ENCODE results near the gene DPF3. TPM values are rescaled to one million over a fixed set of nuclear protein-coding genes. Genes with fewer than 3 reads are reported as not detected.

DPF3 gene
- total RNA-seq, 1 experiment from 2014 or later, result 1.9 TPM

DNA sequence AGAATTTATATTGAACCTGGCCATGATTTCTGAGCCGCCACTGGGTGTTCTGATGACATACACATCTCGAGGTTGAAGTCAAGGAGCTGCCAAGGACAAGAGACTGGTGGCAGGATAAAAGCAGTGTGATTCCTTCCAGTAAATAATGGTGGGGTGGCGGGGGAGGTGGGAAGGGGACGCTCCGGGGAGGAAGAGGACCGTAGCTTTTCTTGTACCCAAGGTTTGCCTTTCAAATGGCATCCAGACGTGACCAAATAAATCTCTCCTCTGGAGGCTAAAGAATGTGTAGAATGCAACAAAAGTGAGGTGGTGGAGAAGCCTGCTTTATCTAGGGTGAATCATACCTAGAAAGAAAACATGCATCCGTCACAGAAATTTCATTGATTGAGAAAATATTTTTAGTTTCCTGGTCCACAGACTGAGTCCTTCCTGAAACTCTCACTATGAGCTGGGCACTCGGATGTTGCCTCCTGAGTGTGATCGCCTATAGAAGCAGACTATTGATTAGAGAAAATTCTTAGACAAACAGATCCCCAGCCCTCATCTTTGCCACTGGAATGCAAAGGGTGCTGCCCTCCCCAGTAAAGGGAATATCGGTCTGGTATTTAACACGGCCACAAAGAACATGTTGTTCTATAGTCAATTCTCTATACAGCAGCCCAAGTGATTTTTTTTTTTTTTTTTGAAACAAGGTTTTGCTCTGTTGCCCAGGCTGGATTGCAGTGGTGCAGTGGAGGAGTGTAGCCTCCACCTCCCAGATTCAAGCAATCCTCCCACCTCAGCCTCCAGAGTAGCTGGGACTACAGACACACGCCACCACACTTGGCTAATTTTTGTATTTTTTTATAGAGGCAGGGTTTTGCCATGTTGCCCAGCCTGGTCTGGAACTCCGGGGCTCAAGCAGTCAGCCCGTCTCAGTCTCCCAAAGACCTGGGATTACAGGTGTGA, 112.1 kb downstream of the DPF3 start:
- no peaks in the 10 kb centered on the region for H3K27me3 Mint-ChIP-seq (ENCODE audit: insufficient read depth, unreplicated experiment)
- no peak overlapping the region for H3K27ac Mint-ChIP-seq (ENCODE audit: low read depth, unreplicated experiment)
- no peaks in the 10 kb centered on the region for H3K36me3 Mint-ChIP-seq (ENCODE audit: insufficient read depth, unreplicated experiment)
- H3K4me3 Mint-ChIP-seq (ENCODE audit: unreplicated experiment), result no peak overlapping the region
- intact Hi-C loops (cut with micrococcal nuclease), result no loop called here
- ChIA-PET CTCF (interaction anchor here (0.7 to 1.2 kb wide), 2 partner anchors 21 to 124 kb away, joined by 3 read pairs; no protein-coding TSS in a partner anchor), POLR2A (interaction anchor here (0.6 to 2.0 kb wide), 3 partner anchors 12 to 186 kb away, joined by 3 to 5 read pairs (median 4); no protein-coding TSS in a partner anchor)
- peaks cover 17% of the 10 kb centered on the region for H3K4me1 Mint-ChIP-seq (ENCODE audit: insufficient read depth, unreplicated experiment)
- TF ChIP-seq, protein P1, sequence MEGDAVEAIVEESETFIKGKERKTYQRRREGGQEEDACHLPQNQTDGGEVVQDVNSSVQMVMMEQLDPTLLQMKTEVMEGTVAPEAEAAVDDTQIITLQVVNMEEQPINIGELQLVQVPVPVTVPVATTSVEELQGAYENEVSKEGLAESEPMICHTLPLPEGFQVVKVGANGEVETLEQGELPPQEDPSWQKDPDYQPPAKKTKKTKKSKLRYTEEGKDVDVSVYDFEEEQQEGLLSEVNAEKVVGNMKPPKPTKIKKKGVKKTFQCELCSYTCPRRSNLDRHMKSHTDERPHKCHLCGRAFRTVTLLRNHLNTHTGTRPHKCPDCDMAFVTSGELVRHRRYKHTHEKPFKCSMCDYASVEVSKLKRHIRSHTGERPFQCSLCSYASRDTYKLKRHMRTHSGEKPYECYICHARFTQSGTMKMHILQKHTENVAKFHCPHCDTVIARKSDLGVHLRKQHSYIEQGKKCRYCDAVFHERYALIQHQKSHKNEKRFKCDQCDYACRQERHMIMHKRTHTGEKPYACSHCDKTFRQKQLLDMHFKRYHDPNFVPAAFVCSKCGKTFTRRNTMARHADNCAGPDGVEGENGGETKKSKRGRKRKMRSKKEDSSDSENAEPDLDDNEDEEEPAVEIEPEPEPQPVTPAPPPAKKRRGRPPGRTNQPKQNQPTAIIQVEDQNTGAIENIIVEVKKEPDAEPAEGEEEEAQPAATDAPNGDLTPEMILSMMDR (IDR thresholded peaks at IDR 0.05; ENCODE audit: unreplicated experiment), result no peak
- peaks cover 7% of the 10 kb centered on the region for H3K9me3 Mint-ChIP-seq (ENCODE audit: unreplicated experiment)
- DNase-seq (ENCODE audit: unreplicated experiment), result peak; percentile 16
- no TSS peak for BruUV-seq (replicated peaks)

DNA sequence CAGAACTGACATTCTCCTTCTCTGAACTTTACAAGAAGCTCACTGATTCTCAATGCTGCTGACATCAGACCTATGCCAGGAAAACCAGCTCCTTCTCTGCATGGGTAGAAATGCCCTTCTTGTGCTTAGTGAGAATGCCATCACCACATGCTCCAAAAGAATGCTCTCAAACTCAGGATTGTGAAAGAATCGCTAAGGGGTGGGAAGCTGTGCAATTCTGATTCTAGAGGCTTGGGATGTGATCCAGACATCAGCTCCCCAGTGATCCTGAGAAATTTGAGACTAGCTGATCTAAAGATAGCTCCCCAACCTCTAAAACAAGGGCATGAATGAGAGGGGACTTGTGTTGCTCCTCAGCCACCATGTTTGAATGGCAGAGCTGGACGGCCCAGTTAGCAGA, 113.2 kb downstream of the DPF3 start:
- Mint-ChIP-seq H3K36me3 (ENCODE audit: insufficient read depth, unreplicated experiment) (no peaks in the 10 kb centered on the region), H3K4me1 (ENCODE audit: insufficient read depth, unreplicated experiment) (peaks cover 22% of the 10 kb centered on the region), H3K27me3 (ENCODE audit: insufficient read depth, unreplicated experiment) (no peaks in the 10 kb centered on the region), H3K9me3 (ENCODE audit: unreplicated experiment) (peaks cover 7% of the 10 kb centered on the region), H3K4me3 (ENCODE audit: unreplicated experiment) (no peak overlapping the region), H3K27ac (ENCODE audit: low read depth, unreplicated experiment) (no peak overlapping the region)
- intact Hi-C loops (cut with micrococcal nuclease), result no loop called here
- CTCF ChIA-PET, result interaction anchor here (0.9 to 1.2 kb wide), 2 partner anchors 22 to 98 kb away, joined by 3 to 4 read pairs; no protein-coding TSS in a partner anchor
- no TSS peak for BruUV-seq (replicated peaks)
- POLR2A ChIA-PET, result interaction anchor here (2.0 kb wide), 1 partner anchor 13 kb away, joined by 5 read pairs; no protein-coding TSS in a partner anchor
- DNase-seq (ENCODE audit: unreplicated experiment), result peak; percentile 51
- TF ChIP-seq, protein P1 (IDR thresholded peaks at IDR 0.05; ENCODE audit: unreplicated experiment), result no peak

DNA sequence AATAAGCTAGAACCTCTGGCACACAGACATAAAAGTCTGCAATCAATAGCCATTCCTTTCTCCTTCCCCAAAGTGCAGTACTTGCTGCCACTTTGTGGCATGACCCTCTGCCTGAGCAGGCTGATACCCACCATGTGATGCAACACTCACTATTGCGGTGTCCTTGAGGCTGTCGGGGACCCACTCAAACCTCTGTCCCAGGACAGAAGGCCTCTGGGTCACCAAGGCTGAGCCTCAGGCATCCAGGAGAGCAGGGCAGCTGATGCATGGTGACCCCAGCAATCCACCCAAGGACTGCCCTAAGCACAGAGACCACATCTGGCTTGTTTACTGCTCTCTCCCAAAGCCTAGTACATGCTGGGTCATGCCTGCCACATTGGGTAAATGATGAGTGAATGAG, 114.2 kb downstream of the DPF3 start:
- H3K27me3 Mint-ChIP-seq (ENCODE audit: insufficient read depth, unreplicated experiment), result no peaks in the 10 kb centered on the region
- DNase-seq (ENCODE audit: unreplicated experiment), result no peak
- no TSS peak for BruUV-seq (replicated peaks)
- CTCF ChIA-PET, result interaction anchor here (0.9 kb wide), 1 partner anchor 99 kb away, joined by 4 read pairs; no protein-coding TSS in a partner anchor
- POLR2A ChIA-PET, result interaction anchor here (2.0 kb wide), 1 partner anchor 14 kb away, joined by 5 read pairs; no protein-coding TSS in a partner anchor
- TF ChIP-seq, protein P1 (IDR thresholded peaks at IDR 0.05; ENCODE audit: unreplicated experiment), result no peak
- peaks cover 22% of the 10 kb centered on the region for H3K4me1 Mint-ChIP-seq (ENCODE audit: insufficient read depth, unreplicated experiment)
- intact Hi-C loops (cut with micrococcal nuclease), result no loop called here
- no peak overlapping the region for H3K4me3 Mint-ChIP-seq (ENCODE audit: unreplicated experiment)
- H3K9me3 Mint-ChIP-seq (ENCODE audit: unreplicated experiment), result peaks cover 7% of the 10 kb centered on the region
- H3K27ac Mint-ChIP-seq (ENCODE audit: low read depth, unreplicated experiment), result no peak overlapping the region
- no peaks in the 10 kb centered on the region for H3K36me3 Mint-ChIP-seq (ENCODE audit: insufficient read depth, unreplicated experiment)

DNA sequence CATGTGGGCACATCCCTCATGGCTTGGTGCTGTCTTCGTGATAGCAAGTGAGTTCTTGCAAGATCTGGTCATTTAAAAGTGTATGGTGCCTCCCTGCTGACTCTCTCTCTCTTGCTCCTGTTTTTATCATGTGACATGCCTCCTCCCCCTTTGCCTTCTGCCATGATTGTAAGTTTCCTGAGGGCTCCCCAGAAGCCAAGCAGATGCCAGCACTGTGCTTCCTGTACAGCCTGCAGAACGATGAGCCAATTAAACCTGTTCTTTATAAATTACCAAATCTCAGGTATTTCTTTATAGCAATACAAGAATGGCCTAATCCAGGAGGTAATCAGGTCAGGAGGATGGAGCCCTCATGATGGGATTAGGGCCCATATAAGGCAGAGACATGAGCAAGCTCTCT, 116.3 kb downstream of the DPF3 start:
- no peak overlapping the region for H3K27ac Mint-ChIP-seq (ENCODE audit: low read depth, unreplicated experiment)
- peaks cover 17% of the 10 kb centered on the region for H3K4me1 Mint-ChIP-seq (ENCODE audit: insufficient read depth, unreplicated experiment)
- H3K27me3 Mint-ChIP-seq (ENCODE audit: insufficient read depth, unreplicated experiment), result no peaks in the 10 kb centered on the region
- TF ChIP-seq, protein P1 (IDR thresholded peaks at IDR 0.05; ENCODE audit: unreplicated experiment), result no peak
- BruUV-seq (replicated peaks), result no TSS peak
- ChIA-PET POLR2A (no interaction called here), CTCF (no interaction called here)
- intact Hi-C loops (cut with micrococcal nuclease), result no loop called here
- no peak overlapping the region for H3K4me3 Mint-ChIP-seq (ENCODE audit: unreplicated experiment)
- DNase-seq (ENCODE audit: unreplicated experiment), result no peak
- no peaks in the 10 kb centered on the region for H3K36me3 Mint-ChIP-seq (ENCODE audit: insufficient read depth, unreplicated experiment)
- H3K9me3 Mint-ChIP-seq (ENCODE audit: unreplicated experiment), result peaks cover 7% of the 10 kb centered on the region
